Right renal pelvis (tissue), 4 donors: Measurements from ENCODE around the gene LARP6. TPM values are rescaled to one million over a fixed set of nuclear protein-coding genes. Genes with fewer than 3 reads are reported as not detected.

Experiments used
- DNase-seq, 4 donors: peaks; one replicate each; pipeline ENCODE4 v3.0.0-alpha.2; 2013; ENCODE audit warnings: low read depth in 4 of 4, low spot score in 3 of 4, missing footprints in 1 of 4
- polyA plus RNA-seq, 4 donors: library from polyadenylated mRNA; unstranded; fragments of 120-200 nt; gene quantifications; one replicate each; pipeline ENCODE4 v1.2.1, GENCODE V29; 2013; ENCODE audit not compliant: insufficient read length in 4 of 4

Gene LARP6
- polyA plus RNA-seq, 4 donors, result 15.1 to 18.8 (median 17.3) TPM

GRCh38 chr15:70796516-70797310, 57.2 kb downstream of the LARP6 start:
- no peak for DNase-seq

GRCh38 chr15:70795311-70795665, 58.7 kb downstream of the LARP6 start:
- DNase-seq, result no peak

GRCh38 chr15:70794596-70795310, 59.2 kb downstream of the LARP6 start:
- DNase-seq, result no peak

GRCh38 chr15:70793694-70794093, 60.3 kb downstream of the LARP6 start:
- DNase-seq, result no peak

GRCh38 chr15:70792171-70792573, 61.8 kb downstream of the LARP6 start:
- no peak for DNase-seq

GRCh38 chr15:70791259-70791658, 62.7 kb downstream of the LARP6 start:
- DNase-seq, result no peak

GRCh38 chr15:70789213-70789612, 64.7 kb downstream of the LARP6 start:
- no peak for DNase-seq

- DNase-seq, result no peak
Observed at GRCh38 chr15:70788114-70789049, 65.6 kb downstream of the LARP6 start.

GRCh38 chr15:70786996-70787395, 67.0 kb downstream of the LARP6 start:
- DNase-seq, result no peak

GRCh38 chr15:70783610-70784022, 70.3 kb downstream of the LARP6 start:
- no peak for DNase-seq

- DNase-seq, result no peak
Observed at GRCh38 chr15:70783041-70783440, 70.9 kb downstream of the LARP6 start.

- no peak for DNase-seq
Observed at GRCh38 chr15:70781236-70781635, 72.7 kb downstream of the LARP6 start.

Other genes with a start within 250 kb of the LARP6 start
- 100 to 1,000 TPM in 1 of 4 donors, 10 to 100 TPM in 3; 87.0 to 106 (median 96.9) TPM for gene UACA, start 90.6 kb downstream of the LARP6 start, polyA plus RNA-seq
- 10 to 100 TPM in 3 of 4 donors, 1 to 10 TPM in 1; 8.1 to 11.3 (median 10.7) TPM for gene THAP10, start 38.3 kb upstream of the LARP6 start, polyA plus RNA-seq
- 10 to 100 TPM; 16.4 to 21.0 (median 19.0) TPM for gene LRRC49, start 38.7 kb upstream of the LARP6 start, polyA plus RNA-seq